GM20000 (cell line): ENCODE data around the gene SLC25A22.

ENCODE experiments used
- DNase-seq: peaks from one replicate; pipeline ENCODE4 v3.0.0; 2012; ENCODE audit warnings: low spot score
- TF ChIP-seq, protein P1 (sequence below): IDR thresholded peaks from 2 replicates; pipeline ENCODE4 v1.5.1; 2012; ENCODE audit warnings: mild to moderate bottlenecking, control low read depth; ENCODE audit errors: extremely low read depth, missing control alignments

SLC25A22 gene

DNA sequence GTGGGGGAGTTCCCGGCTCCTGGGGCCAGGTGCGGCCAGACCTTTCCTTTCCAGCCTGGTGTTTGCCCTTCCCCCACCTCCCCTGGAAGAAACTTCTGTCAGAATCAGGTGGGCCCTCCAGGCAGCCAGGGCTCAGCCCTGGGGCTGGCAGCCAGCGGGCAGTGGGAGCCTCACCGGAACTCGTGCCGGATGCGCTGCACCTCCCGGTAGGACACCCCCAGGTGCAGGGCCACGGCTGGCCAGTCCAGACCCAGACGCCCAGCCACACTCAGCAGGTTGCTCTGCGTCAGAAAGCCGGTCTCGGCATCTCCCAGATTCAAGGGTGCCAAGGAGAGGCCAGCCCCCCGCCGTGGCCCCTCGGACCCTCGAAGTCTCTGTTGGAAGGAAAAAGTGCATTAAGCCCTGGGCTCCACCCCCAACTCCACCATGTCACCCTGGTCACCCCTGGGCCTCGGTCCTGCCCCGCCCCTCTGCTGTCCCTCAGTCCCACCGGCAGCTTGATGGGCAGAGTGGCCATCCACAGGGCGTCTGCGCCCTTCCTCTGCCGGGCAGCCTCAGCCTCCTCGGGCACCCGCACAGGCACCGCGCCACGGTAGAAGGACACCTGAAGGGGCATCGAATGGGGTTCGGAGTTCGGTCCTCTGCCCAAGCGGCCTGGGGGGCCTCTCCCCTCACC, 1.7 kb upstream of the SLC25A22 start:
- TF ChIP-seq, protein P1, sequence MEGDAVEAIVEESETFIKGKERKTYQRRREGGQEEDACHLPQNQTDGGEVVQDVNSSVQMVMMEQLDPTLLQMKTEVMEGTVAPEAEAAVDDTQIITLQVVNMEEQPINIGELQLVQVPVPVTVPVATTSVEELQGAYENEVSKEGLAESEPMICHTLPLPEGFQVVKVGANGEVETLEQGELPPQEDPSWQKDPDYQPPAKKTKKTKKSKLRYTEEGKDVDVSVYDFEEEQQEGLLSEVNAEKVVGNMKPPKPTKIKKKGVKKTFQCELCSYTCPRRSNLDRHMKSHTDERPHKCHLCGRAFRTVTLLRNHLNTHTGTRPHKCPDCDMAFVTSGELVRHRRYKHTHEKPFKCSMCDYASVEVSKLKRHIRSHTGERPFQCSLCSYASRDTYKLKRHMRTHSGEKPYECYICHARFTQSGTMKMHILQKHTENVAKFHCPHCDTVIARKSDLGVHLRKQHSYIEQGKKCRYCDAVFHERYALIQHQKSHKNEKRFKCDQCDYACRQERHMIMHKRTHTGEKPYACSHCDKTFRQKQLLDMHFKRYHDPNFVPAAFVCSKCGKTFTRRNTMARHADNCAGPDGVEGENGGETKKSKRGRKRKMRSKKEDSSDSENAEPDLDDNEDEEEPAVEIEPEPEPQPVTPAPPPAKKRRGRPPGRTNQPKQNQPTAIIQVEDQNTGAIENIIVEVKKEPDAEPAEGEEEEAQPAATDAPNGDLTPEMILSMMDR = no peak

DNA sequence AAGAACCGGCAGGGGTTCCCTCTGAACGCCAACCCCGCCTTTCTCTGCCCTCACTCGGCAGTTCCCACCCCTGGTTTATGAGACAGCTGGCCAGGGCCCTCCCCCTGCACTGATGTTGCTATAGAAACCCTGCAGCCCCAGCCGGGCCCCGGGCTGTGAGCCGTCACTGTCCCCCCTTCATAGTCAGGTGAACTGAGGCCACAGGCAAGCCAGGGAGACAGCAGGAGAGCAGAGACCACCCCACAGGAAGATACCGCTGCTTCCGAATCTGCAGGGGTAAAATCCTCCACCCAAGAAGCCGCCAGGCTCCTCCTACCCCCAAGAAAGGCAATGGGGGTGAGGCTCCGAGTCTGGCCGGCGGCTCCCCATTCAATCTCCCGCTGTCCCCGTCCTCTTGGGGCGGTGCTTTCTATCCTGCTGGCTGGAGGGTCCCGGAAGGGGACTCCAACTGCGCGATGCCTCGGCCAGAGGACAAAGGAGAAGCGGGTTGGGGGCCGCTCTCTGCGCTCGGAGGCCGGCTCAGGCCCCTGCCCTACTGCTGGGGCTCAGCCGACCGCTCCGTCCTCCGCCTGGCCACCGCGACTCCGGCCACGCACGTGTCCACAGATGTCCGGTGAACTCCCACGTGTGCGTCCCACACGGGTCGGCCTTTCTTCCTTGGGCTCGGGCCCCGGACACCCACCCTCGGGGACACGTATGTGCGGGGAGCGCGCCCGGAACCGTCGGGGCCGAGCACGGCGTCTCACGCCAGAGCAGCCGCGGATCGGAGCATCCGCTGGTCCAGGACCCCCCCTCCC, 587 bp downstream of the SLC25A22 start:
- DNase-seq = peak; percentile 91
- TF ChIP-seq, protein P1 = no peak

More for the DNA sequence above, 1.7 kb upstream of the SLC25A22 start:
- no peak for DNase-seq

DNA sequence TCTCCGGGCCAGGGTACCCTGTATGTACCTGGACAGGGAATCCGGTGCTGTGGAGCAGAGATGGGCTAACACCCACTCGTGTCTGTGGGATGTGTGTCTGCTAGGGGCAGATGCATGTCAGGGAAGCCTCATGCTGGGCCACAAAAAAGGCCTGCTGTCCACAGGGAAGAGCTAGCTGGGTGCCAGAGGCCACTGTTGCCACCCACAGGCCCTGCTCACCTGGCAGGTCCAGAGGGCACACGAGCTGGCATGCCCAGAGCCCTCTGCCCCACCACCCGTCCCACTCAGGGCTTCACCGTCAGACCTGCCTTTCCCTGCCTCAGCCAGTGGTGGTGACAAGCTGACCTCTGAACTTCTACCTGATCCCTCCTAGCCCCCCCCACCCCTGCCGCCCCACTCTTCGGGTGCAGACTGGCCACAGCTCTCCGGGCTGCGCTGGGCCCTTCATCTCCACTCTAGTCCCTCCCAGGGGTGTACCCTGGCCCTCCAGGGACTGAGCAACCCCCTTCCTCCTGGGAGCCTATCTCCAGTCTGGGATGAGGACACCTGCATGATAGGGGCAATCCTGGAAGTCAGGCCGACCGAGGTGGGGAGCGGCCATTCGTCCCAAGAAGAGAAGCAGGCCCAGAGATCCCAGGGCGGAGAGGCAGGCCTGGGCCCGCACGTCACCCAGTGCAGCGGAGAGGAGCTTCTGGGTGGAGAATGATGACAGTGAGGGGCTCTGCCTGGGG, 1.4 kb downstream of the SLC25A22 start:
- TF ChIP-seq, protein P1 = no peak
- DNase-seq = no peak

DNA sequence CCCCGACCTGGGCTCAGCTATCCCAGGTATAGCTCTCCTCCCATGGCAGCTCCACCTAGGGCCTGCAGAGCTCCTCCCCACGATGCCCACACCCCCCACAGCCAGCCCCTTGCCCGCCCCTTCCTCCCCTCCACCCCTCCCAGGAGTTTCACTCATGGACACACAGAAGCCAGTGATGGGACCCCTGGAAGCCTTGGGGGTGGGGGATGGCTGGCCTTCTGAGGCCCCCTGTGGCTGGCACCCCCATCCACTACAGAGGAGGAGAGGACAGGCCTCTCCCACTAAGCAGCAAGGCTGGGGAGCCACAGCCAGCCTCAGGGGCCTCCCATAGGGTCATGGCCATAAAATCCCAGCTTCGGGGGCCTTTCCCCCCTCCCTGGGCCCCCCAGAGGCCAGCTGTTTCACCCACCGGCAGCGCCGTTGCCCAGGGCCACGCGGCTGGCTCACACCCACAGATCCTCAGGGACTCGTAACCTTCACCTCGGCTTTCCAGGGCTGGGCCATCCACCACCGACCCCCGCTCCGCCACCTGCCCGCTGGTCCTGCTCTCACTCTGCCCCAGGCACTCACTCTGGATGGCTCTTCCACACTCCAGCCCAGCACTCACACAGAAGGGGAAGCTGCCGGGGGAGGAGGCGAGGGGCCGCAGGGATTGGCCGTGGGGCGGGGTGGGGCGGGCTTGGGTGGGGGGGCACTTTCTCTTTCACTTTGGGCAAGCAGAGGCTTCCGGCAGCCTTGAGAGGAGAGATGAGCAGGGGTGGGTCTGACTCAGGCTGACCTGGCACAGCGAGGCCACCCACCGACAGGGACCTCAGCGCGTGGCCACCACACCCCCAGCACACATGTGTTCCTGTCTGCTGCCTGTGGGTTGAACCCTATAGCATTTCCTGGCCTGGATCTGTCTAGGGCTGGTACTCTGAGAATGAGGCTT, 2.2 kb downstream of the SLC25A22 start:
- DNase-seq = peak; percentile 96
- TF ChIP-seq, protein P1 = no peak

DNA sequence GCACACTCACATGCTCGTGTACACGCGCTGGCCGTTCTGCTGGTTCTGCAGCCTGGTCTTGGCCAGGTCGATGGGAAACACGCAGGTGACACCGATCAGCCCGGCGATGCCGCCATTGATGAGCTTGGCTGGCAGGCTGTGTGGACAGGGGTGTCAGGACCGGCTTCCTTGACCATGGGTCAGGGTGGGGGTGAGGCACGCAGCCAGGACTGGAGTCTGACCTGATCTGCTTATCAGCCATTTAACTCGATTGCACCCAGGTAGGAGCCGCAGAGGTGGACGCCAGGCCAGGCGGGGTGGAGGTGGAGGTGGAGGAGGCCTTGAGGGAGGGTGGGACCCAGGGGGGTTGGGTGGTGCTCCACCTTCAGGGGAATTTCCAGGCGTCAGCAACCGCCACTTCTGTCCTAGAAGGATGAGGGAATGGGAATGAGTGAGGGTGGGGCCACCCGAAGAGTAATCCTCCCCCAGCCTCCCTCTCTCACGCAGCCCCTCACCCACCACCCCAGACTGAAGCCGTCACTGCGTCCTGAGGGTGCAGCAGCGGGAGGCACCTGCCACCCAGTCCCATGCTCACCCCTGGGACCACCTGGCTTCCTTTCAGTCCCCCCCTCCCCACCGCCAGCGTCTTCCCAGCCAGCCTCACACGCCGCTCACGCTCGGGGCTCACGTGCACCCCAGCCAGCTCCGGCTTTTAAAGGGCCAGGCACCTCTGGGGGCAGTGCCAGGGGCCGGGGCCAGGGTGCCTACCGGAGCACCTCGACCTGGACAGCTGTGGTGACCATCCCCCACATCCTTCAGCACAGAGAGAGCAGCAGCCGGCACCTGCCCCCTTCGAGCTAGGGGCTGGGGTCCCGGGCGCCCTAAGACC, 3.1 kb downstream of the SLC25A22 start:
- DNase-seq = no peak
- TF ChIP-seq, protein P1 = no peak
